ENCODE measurements around the gene GIT1.

The GIT1 gene

GRCh38 chr17:29524692-29525091 is 64.8 kb downstream of the GIT1 start:
- no peak for DNase-seq (ENCODE audit: low read depth in 4 of 4, low spot score in 1 of 4)

Data from stimulated activated CD4-positive, alpha-beta T cell treated with anti-CD3 and anti-CD28 coated beads, Interleukin-1b, Interleukin-23, amount 100 ng/mL, for 24 hours (primary cell).